ENCODE data around the gene ABCC8.
"Not testable (repeated sequence)": the region's sequence is repeated elsewhere in the genome, so short reads cannot be mapped to it uniquely, and the experiment has no call there.

DNA sequence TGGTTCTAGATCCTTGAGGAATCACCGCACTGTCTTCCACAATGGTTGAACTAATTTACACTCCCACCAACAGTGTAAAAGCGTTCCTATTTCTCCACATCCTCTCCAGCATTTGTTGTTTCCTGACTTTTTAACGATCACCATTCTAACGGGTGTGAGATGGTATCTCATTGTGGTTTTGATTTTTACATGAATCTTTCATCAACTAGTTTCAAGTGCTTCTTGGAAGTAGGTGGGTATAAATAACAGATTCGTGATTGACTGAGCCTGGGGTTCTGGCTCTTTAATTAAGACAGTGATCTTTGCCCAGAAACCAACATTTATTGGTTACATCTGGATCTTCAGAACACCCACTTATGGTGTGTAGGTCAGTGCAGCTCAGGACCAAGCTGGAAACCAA lies 50.4 kb downstream of the ABCC8 start:
- TF ChIP-seq POLR2AphosphoS5 (IDR thresholded peaks at IDR 0.05; ENCODE audit: low read depth, low read length); POLR2A (IDR thresholded peaks at IDR 0.05; ENCODE audit: low read depth, low read length); TAF1 (IDR thresholded peaks at IDR 0.05; ENCODE audit: borderline replicate concordance, low read depth, low read length): not testable (repeated sequence)

Data from GM12892 (cell line).